Suppressor macrophage treated with lipopolysaccharide for 4 hours (primary cell): ENCODE data around the gene CUX1.
"Not testable (repeated sequence)": the region's sequence is repeated elsewhere in the genome, so short reads cannot be mapped to it uniquely, and the experiment has no call there.

Source experiments
- DNase-seq: peaks from one replicate; pipeline ENCODE4 v3.0.0-alpha.2; 2020

CUX1 gene

DNA sequence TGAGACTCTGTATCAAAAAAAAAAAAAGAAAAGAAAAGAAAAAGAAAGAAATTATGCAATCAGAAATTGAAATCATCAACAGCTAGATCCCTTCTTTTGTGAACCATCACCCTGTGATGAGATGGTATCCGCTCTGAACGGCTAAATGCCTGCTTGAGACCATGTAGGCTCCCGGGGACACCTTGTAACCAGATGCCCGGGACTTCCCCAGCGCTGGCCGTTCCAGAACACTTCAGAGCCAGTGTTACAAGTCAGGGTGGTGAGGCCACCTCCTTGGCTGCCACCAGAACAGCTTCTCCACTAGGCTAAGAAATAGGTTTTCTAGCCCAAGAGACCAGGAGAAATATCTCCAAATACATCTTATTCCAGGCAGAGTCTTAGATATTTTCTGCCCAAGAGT, 349.8 kb downstream of the CUX1 start:
- DNase-seq: no peak

DNA sequence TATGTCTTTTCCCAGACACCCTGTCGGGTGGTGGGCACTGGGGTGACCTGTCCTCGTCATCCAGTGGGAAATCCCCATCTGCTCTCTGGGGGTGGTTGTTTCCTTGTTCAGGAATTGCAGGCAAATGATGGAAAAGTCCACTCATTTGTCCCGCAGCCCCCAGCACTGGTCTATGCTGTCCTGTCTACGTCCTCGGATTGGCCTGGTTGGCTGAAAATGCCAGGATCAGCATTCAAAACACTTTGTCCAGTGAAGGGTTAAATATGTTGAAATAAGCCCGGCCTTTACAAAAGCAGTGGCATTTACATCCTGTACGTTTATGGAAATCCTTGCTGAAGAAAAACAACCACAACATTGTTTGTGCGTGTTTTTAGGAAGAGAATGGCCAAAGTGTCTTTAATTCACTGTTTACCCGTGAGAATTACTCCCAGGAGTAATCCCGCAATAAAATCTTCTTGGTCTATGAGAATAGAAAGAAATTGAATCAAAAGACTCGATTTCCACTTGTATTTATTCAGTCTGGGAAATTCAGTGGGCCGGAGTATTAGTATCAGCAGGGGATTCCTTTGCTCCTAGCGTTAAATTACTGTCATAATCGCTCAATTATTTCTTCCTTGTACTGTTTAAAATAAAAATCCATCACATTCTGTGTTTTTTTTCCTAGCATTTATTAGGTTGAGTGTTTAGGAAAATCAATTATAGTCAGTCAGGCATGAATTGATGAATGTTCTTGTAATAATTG, 352.4 kb downstream of the CUX1 start:
- no peak for DNase-seq

GRCh38 chr7:102170393-102170970, 353.1 kb downstream of the CUX1 start:
- DNase-seq: no peak

DNA sequence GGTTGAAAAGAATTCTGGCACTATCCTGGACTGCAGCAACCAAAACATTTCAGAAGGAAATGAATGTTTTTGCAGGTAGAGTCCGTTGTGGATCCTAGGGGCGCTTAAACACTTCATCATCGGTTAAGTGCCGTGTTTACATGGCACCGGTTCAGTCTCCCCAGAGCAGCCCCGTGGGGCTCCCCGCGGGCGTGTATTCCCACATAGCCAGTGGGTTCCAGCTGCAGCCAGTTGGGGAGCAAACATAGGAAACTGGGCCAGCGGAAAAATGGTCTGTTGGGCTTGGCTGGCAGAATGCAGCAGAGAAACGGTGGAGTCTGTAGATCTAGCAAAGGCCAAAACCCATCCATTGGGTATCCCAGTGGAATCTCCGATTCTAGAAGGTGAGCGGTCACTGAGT, 356.2 kb downstream of the CUX1 start:
- DNase-seq: no peak

GRCh38 chr7:102175423-102176170, 358.2 kb downstream of the CUX1 start:
- no peak for DNase-seq

DNA sequence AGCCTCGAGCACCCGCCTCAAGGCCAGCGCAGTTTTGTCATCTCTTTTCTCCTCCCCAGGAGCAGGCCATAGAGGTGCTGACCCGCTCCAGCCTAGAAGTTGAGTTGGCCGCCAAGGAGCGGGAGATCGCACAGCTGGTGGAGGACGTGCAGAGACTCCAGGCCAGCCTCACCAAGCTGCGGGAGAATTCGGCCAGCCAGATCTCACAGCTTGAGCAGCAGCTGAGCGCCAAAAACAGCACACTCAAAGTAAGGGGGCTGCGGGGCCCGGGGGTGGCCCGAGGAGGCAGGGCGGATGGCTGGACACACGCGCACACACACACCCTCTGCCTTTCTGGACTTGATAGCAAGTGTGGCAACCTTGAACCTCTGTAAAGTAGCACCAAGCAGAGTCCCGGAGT, 361.0 kb downstream of the CUX1 start:
- no peak for DNase-seq

DNA sequence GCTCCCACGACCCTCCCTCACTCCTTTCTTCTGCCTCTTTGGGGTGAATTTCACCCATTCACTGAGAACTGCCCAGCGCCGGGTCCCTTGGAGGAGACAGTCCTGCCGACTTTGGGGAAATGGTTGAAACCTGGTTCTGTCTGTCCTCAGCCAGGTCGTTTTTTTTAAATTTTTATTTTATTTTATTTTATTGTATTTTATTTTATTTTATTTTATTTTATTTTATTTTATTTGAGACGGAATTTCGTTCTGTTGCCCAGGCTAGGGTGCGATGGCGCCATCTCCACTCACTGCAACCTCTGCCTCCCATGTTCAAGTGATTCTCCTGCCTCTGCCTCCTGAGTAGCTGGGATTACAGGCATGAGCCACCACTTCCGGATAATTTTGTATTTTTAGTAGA, 363.3 kb downstream of the CUX1 start:
- no peak for DNase-seq

DNA sequence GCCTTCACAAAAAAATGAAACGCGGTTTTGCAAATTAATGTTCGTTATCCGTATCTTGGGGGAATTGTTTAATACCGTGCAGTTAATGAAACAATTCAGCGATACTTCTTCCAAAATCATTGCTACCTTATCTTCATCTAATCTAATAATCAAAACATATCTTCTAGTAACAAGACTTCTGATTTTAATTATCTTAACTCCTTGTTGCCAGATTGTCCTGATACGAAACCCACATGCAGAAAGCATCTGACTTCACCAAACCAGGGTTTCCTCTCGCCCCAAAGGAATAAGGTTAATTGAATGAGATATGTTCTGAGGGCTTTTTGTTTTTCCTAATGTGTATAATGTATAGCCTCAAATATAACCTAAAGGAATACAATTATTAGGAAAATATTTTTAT, 364.1 kb downstream of the CUX1 start:
- DNase-seq: no peak

DNA sequence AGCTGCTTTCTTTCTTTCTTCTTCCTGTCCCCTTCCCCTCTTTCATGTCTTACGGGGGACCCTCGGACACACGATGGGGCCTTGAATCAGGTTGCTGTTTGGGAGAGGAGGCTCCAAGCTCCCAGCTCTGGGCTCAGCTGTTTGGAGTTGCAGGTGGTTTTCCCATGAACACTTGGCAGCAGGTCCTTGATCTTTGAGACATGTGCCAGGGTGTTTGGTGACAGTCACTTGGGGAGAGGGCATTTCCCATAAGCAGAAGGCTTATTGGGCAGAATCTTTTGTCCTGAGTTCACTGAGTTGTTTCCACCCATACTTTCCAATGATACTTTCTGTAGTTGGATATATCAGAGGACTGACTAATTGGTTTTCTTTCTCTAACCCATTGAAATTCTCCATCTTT, 364.6 kb downstream of the CUX1 start:
- no peak for DNase-seq

DNA sequence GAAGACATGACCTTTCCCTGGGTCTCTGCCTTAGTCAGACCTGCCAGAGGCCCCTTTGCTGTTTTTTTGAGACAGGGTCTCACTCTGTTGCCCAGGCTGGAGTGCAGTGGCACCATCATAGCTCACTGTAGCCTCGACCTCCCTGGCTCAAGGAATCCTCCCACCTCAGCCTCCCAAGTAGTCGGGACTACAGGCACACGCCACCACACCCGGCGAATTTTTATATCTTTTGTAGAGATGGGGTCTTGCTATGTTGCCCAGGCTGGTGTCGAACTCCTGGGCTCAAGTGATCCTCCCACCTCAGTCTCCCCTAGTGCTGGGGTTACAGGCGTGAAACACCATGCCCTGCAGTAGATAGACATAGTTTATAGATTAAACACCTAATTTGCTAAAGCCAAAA, 366.4 kb downstream of the CUX1 start:
- DNase-seq: not testable (repeated sequence)

- no peak for DNase-seq
Observed at GRCh38 chr7:102184303-102184702, 366.9 kb downstream of the CUX1 start.

DNA sequence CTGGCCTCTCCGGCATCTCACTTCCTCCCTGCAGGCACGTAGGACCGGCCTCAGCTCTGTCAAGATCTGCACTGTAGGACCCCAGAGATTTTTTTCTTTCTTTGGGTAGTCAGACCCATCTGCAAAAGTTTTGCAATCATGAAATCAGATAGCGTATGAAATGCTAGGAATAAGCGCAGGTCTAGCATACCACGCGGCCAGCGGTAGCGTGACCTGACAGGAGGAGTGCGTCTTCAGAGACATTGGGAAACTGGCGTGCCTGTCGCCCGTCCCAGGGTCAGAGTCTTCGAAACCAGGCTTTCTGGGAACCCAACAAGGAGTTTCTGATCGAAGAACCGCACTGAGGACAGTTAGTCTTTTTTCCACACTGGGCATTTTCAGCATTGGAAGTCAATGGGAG, 368.4 kb downstream of the CUX1 start:
- no peak for DNase-seq

DNA sequence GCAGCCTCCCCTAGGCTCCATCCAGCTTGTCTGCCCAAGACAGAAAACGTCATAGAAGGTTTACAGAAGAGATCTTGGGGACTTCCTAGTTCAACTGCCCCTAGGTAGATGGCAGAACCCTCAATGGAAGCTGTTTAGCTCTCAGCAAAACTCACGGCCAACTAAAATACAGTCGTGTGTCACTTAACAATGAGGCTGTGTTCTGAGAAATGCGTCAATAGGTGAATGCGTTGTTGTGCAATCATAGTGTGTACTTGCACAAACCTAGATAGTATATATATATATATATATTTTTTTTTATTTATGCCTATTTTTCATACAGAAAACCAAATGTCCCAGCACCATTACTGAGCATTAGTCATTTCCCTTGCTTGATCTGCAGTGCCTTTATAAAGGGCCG, 368.9 kb downstream of the CUX1 start:
- no peak for DNase-seq

DNA sequence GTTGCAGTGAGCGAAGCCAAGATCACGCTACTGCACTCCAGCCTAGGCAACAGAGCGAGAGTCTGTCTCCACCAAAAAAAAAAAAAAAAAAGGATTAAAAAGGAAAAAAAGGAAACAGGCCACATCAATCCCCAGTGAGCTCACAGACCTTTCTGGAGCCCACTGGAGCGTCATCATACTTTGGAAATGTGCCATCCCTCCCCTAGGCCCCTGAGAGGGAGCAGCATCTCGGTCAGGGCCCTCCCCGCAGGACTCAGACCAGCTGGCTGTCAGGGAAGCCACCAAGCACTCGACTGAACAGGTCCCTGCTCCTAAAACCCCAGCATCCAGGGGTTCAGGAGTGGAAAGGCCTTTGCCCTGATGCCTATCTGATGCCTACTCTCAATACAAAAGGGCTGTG, 371.3 kb downstream of the CUX1 start:
- no peak for DNase-seq

DNA sequence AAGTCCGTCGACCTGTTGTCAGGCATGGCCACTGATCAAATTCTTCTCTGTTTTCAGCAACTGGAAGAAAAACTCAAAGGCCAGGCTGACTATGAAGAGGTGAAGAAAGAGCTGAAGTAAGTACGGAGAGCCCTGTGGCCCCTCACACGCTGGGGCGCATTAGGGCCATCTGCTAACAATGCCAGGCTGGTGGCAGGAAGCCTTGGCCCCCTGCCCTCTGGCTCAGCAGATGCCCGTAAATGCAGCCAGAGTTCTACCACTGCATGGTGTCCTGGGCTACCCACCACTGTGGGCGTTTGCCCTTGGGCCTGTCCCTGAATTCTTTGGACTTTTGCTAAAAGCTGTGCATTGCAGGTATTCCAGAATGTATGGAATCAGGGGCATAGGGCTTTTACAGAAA, 372.3 kb downstream of the CUX1 start:
- DNase-seq: no peak

- no peak for DNase-seq
Observed at GRCh38 chr7:102190776-102191350, 373.4 kb downstream of the CUX1 start.

GRCh38 chr7:102191556-102192379, 374.3 kb downstream of the CUX1 start:
- DNase-seq: peak; percentile 46

GRCh38 chr7:102192790-102193189, 375.4 kb downstream of the CUX1 start:
- no peak for DNase-seq

DNA sequence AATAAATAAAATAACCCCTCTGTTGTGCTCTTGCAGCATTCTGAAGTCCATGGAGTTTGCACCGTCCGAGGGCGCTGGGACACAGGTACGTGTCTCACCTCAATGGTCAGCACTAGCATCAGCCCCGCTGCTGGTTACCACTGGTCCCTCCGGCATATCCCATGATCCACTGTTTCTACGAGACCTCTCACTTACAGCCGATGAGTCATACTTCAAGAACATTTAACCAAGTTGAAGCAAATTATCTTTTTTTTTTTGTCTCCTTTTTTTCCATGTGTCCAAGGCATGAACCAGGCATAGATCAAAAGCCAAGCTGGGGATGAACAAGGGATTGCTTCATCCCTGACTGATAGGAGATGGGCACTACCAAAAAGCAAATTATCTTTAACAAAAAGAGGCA, 376.4 kb downstream of the CUX1 start:
- no peak for DNase-seq

- DNase-seq: no peak
Observed at GRCh38 chr7:102195361-102195760, 377.9 kb downstream of the CUX1 start.

DNA sequence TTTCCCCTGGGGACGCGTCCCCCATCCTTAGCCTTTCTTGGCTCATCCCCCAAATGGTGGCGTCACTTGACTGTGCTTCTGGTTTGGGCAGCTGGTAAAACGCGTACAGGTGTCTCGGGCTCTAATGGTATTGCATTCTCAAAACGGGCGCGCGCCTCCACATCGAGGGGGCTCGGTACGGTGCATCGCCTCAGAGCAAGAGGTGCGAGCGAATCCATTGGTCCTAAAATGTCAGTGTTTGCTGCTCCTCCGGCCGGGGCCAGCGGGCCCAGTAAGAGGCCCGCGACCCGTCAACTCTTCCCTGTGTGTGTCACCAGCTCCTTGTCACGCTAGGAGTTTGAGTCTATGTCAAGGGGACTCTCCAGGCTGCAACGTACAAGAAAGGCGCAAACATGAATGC, 378.6 kb downstream of the CUX1 start:
- no peak for DNase-seq

DNA sequence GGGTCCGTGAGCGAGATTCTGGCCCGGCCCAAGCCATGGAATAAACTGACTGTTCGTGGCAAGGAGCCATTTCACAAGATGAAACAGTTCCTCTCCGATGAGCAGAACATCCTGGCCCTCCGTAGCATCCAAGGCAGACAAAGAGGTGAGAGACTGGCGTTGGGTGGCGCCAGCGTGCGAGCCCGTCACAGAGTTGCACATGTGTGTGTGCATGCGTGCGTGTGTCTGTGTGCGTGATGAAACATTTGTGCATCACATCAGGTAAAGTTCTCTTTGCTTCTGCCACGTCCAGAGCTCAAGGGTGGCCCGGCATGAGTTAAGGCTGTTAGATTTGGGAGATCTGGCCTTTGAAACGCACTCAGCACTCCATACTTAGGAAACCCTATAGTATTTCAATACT, 379.7 kb downstream of the CUX1 start:
- no peak for DNase-seq

DNA sequence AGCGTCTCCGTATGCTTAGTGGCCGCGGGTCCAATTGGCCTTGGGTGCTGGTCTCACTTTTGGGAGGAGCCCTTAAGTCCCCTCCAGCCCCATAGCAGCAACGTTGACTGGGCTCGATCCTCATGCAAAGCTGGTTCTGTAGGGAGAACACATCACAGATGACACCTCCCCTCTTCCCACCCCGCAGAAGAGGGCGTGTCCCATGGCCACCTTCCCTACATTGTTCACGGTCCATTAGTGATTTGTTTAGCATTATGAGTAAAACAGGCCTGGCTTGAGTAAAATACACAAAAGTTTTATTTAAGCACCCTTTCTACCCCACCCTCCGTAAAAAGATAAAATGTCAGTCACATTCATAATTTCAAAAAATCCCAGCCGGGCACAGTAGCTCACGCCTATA, 380.2 kb downstream of the CUX1 start:
- DNase-seq: no peak
